DND-41 (cell line): Measurements from ENCODE around the gene RIMKLB.
"Not testable (repeated sequence)": the region's sequence is repeated elsewhere in the genome, so short reads cannot be mapped to it uniquely, and the experiment has no call there.

Experiments
- CTCF ChIP-seq: IDR thresholded peaks from 2 replicates; pipeline ENCODE4 v1.5.1; 2012; ENCODE audit warnings: borderline replicate concordance, low read length, moderate library complexity, mild to moderate bottlenecking; ENCODE audit not compliant: poor library complexity, severe bottlenecking; ENCODE audit errors: extremely low read depth
- EZH2 ChIP-seq: IDR thresholded peaks from 3 replicates; pipeline ENCODE4 v1.6.1; 2012; ENCODE audit warnings: borderline replicate concordance, low read depth, mild to moderate bottlenecking, moderate library complexity, low read length, inconsistent platforms; ENCODE audit not compliant: severe bottlenecking

GRCh38 chr12:8804833-8805232 is 107.0 kb downstream of the RIMKLB start:
- TF ChIP-seq CTCF, EZH2: not testable (repeated sequence)
